ENCODE results near the gene CDHR4. TPM values are rescaled to one million over a fixed set of nuclear protein-coding genes. Genes with fewer than 3 reads are reported as not detected.

The CDHR4 gene
- polyA plus RNA-seq, 3 donors from 2014 or later: not detected

DNA sequence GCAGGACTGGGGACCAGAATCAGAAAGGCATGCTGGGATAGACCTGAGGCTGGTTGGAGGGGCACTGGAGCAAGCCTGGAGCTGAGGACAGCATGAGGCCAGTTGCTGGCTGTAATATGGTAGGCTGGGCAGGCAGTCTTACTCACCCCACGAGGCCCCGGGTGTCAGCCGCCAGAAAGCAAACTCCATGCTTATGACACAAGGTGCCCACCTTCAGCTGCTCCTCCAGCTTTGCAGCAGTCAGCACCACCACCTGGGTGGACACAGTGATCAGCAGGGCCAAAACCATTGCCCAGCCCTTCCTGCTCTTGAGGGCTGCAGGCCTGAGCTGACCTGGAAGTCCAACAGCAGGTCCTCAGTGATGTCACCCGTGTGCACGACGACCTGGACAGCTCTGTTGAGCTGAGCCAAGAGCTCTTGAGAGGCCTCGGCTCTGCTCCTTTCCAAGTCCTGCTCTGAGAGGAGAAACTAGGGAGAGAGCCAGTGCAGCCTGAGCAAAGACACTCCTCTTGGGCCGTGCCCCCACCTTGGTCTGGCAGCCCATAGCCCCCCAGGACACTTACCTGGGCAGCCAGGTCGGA is 13.3 kb upstream of the CDHR4 start:
- Mint-ChIP-seq H3K9me3 (no peaks in the 10 kb centered on the region), H3K27me3 (ENCODE audit: low read depth in 3 of 3) (peaks cover 0 to 1% (median 0%) of the 10 kb centered on the region in 3 donors), H3K4me1 (peaks cover 31 to 32% of the 10 kb centered on the region in 2 donors), H3K4me3 (peak overlapping the region; percentile 96 to 99 (median 98)), H3K27ac (peak overlapping the region; percentile 94 to 98 (median 96)), H3K36me3 (peaks cover 0 to 28% (median 0%) of the 10 kb centered on the region in 3 donors)
- DNase-seq: no peak

DNA sequence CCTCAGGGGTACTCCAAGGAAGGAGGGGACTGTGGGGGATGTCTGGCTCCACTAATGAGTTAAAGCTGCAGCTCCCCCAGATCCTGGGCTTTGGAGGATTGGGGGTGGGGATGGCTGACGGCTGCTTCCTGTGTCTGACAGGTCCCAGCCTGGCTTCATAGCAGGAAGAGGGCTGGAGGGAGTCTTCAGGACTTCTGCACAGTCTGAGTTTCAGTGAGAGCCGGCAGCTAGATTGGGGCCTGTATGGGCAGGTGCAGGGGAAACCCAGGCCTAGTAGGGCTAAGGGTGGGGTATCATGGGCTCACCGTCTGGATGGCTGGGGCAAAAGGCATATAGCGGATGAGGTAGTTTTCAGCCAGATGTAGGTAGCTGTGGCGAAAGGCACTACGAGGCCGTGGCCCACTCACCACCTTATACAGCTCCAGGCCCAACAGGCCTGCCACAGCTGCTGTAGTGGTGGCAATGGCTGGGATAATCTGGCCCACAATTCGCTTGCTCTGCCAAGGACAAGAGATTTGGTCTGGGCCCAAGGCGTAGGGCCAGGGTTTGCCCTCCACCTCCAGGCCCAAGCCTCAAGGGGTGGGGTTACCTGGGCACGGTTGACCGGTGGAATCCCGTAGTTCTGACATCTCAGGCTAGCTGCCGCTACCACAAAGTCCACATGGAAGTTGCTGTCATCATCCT is 7.9 kb upstream of the CDHR4 start:
- Mint-ChIP-seq H3K4me1 (peaks cover 22 to 29% of the 10 kb centered on the region in 2 donors), H3K4me3 (no peak overlapping the region), H3K27me3 (ENCODE audit: low read depth in 3 of 3) (peaks cover 3 to 4% (median 3%) of the 10 kb centered on the region in 3 donors), H3K9me3 (no peaks in the 10 kb centered on the region), H3K36me3 (peaks cover 0 to 26% (median 0%) of the 10 kb centered on the region in 3 donors), H3K27ac (peak overlapping the region in 1 of 6 donors; percentile 8)
- DNase-seq: no peak

DNA sequence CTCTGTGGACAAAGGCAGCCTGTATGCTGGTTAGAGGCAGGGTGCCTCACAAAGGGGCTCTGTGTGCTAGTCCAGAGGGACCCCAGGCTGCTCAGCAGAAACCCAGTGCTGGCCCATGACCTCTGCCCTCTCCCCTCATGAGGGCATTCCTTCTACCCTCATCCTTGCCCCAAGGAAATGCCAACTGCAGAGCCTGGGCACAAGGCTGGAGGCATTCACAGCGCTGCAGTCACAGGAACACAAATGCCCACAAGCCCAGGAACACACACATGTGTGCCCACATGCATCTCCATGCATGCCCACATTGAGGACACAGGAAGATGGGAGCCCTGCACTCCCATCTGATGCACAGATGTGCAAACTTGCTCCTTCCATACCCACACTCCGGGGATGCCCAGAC is 7.2 kb upstream of the CDHR4 start:
- H3K4me1 Mint-ChIP-seq: peaks cover 20 to 26% of the 10 kb centered on the region in 2 donors

DNA sequence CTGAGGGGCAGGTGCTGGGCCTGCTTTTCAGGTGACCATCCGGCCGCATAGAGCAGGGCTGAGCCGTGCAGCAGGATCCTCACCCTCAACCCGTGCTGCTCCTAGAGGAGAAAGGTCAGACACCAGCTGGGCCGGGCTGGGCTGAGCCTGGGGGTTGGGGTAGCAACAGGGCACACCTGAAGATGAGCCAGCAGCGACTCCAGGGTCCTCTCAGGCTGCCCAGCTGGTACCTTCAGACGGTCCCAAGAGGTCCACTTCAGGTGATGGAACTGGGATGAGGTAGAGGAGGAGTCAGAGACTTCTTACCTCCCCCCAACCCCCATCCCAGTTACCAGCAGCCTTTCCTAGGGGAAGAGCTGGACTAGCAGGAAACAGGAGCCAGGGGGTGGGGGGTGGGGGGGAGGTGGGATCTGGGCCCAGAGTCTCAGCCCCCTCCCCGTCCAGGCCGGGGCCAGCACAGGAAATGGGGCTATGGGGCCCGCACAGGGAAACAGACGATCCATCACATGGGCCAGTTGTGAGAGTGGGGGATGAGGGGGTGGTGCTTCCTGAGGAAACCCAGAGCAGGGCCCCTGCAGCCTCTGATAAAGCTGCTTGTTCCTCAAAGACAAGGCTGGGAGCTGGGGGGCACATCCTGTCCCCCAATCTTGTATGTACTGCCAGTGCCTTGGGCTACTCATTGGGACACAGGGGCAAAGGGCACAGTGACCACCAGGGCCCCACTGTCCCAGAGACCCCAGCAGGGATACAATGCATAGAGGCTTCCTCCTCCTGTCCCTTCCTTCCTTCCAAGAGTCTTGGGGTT is 6.4 kb upstream of the CDHR4 start:
- peaks cover 0 to 20% (median 0%) of the 10 kb centered on the region in 3 donors for H3K36me3 Mint-ChIP-seq
- peaks cover 0 to 2% (median 0%) of the 10 kb centered on the region in 6 donors for H3K9me3 Mint-ChIP-seq
- no peak overlapping the region for H3K27ac Mint-ChIP-seq
- H3K27me3 Mint-ChIP-seq (ENCODE audit: low read depth in 3 of 3): peaks cover 5 to 9% (median 9%) of the 10 kb centered on the region in 3 donors
- no peak overlapping the region for H3K4me3 Mint-ChIP-seq
- DNase-seq: no peak
- H3K4me1 Mint-ChIP-seq: peaks cover 20 to 21% of the 10 kb centered on the region in 2 donors

More for the DNA sequence above, 7.2 kb upstream of the CDHR4 start:
- DNase-seq: no peak
- H3K27me3 Mint-ChIP-seq (ENCODE audit: low read depth in 3 of 3): peaks cover 3 to 7% (median 5%) of the 10 kb centered on the region in 3 donors
- no peak overlapping the region for H3K4me3 Mint-ChIP-seq
- peaks cover 0 to 2% (median 0%) of the 10 kb centered on the region in 6 donors for H3K9me3 Mint-ChIP-seq
- no peak overlapping the region for H3K27ac Mint-ChIP-seq
- H3K36me3 Mint-ChIP-seq: peaks cover 0 to 26% (median 0%) of the 10 kb centered on the region in 3 donors

DNA sequence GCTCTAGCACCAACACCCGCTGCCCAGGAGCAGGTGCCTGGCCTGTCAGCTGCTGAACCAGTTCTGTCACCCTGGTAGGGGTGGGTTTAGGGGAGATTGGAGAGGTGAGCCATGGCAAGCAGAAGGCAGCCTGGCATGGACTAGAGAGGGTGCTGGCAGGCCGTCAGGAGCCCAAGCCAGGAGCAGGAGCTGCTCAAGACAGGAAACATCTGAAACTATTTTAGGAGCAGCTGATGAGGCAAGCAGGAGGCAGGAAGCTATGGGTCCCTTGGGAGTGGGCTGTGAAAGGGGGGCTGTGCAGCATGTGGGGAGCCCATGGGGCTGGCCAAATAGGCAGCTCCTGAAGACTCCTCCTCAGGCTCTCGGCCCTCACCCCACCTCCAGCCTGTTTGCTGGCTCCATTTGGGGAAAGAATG is 5.7 kb upstream of the CDHR4 start:
- peaks cover 20 to 21% of the 10 kb centered on the region in 2 donors for H3K4me1 Mint-ChIP-seq
- H3K36me3 Mint-ChIP-seq: peaks cover 0 to 16% (median 0%) of the 10 kb centered on the region in 3 donors
- no peak for DNase-seq
- H3K27me3 Mint-ChIP-seq (ENCODE audit: low read depth in 3 of 3): peaks cover 6 to 10% (median 9%) of the 10 kb centered on the region in 3 donors
- H3K27ac Mint-ChIP-seq: peak overlapping the region in 4 of 6 donors; percentile 11 to 73 (median 40)
- peak overlapping the region in 1 of 5 donors; percentile 51 for H3K4me3 Mint-ChIP-seq
- peaks cover 0 to 2% (median 0%) of the 10 kb centered on the region in 6 donors for H3K9me3 Mint-ChIP-seq

DNA sequence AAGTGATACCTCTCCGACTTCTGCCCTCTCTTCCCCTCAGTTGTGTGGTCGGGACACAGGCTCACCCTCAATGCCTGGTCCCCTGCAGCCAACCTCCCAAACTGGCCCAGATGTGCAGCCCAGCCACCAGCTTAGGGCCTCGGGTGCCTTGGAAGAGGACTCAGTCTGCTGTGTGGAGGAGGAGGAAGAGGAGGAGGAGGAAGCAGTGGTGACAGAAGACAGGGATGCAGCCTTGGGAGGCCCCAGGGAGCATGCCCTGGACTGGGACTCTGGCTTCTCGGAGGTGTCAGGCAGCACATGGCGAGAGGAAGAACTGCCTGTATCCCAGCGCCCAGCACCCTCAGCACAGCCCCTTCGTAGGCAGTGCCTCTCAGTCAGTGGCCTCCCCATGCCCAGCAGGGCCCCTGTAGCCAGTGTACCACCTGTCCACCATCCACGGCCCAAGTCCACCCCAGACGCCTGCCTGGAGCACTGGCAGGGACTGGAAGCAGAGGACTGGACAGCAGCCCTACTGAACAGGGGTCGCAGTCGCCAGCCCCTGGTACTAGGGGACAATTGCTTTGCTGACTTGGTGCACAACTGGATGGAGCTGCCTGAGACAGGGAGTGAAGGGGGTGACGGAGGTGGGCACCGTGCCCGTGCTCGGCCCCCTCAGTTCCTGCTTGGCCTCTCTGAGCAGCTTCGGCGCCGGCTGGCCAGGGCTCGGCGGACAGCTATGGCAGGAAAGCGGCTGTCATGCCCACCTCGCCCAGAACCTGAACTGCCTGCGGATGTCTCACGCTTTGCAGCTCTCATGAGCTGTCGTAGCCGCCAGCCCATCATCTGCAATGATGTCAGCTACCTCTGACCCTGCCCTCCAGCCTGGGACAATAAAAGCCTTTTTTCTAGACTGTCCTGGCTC is 4.7 kb upstream of the CDHR4 start:
- no peak for DNase-seq
- Mint-ChIP-seq H3K27me3 (ENCODE audit: low read depth in 3 of 3) (peaks cover 6 to 10% (median 9%) of the 10 kb centered on the region in 3 donors), H3K4me3 (peak overlapping the region; percentile 70 to 93 (median 90)), H3K4me1 (peaks cover 20 to 21% of the 10 kb centered on the region in 2 donors), H3K27ac (peak overlapping the region in 3 of 6 donors; percentile 17 to 67 (median 41)), H3K9me3 (peaks cover 0 to 2% (median 0%) of the 10 kb centered on the region in 6 donors), H3K36me3 (peaks cover 0 to 9% (median 0%) of the 10 kb centered on the region in 3 donors)

DNA sequence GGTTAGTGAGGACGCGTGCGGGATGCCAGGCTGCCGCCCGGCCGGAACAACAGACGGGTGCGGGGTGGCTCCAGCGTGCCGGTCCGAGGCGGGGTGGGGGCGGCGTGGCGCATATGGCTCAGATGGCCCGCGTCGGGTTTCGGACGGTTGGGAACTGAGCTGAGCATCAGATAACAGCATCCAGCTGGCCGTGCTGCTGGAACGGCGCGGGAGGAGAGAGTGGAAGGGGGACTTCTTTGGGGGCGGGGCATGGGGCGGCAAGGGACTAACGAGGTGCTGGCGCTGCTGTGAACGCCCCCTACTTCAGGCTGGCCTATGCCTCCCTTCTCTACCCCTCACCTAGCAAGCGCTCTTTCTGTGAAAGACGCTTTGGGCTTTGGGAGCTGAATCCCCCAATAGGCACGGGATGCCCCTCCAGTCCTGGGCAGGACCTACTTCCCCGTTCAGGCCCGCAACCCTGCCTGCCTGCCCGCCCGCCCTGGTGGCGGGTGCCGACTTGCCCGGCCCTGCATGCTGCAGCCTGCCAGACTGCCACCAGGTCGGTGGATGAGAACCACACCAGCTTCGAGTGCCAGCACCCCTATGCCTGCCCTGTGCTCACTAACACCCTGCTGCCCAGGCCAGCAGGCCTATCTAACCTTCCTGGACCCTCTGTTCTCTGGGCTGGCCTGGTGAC is 3.9 kb upstream of the CDHR4 start:
- H3K27ac Mint-ChIP-seq: peak overlapping the region in 2 of 6 donors; percentile 64 to 67
- H3K27me3 Mint-ChIP-seq (ENCODE audit: low read depth in 3 of 3): peaks cover 6 to 10% (median 9%) of the 10 kb centered on the region in 3 donors
- peak; percentile 31 to 39 (median 35) for DNase-seq
- H3K4me1 Mint-ChIP-seq: peaks cover 20 to 21% of the 10 kb centered on the region in 2 donors
- peaks cover 0 to 2% (median 0%) of the 10 kb centered on the region in 6 donors for H3K9me3 Mint-ChIP-seq
- H3K36me3 Mint-ChIP-seq: peaks cover 0 to 2% (median 0%) of the 10 kb centered on the region in 3 donors
- H3K4me3 Mint-ChIP-seq: peak overlapping the region; percentile 70 to 93 (median 90)

DNA sequence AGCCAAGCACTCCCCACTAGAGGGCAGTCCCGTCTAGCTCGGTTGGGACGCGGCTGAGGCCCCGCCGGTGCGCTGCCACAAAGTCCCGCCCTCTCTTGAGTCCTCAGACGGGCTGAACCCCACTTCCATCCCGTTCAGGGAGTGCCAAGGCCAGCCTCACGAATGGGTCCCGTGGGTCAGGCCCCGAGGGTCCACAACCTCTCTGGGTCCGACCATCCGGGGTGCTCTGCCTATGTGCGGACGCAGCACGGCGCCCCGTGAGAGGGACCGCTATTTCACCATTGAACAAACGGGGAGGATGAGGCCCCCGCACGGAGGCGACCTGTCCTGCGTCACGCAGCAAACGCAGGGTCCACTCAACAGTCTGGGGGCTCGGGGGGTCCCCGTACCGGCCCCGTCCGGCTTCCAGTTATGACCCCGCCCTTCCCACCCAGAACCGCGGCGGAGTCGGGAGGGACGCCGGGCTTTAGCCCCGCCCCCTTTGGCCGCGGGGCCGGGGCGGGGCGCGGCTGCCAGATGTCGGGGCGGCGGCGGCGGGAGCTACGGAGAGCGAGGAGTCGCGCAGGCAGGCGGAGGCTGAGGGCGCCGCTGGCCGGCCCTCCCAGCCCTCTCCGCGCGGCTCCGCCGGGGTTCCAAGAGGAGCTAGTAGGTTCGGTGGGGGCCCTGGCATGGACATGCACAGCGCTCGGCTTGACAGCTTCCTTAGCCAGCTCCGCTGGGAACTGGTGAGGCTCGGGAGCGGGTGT is 3.2 kb upstream of the CDHR4 start, which contains the start of gene INKA1:
TSS of gene INKA1 (plus strand) at position 543 of the 746 bp plus-strand sequence. CDS start at position 675, 132 bp downstream.
- Mint-ChIP-seq H3K36me3 (no peaks in the 10 kb centered on the region), H3K4me3 (peak within 1 kb of the TSS; percentile 87 to 93 (median 92)), H3K27ac (peak within 1 kb of the TSS; percentile 68 to 92 (median 88)), H3K27me3 (ENCODE audit: low read depth in 3 of 3) (peaks cover 6 to 10% (median 9%) of the 10 kb centered on the region in 3 donors), H3K9me3 (peaks cover 0 to 2% (median 0%) of the 10 kb centered on the region in 6 donors), H3K4me1 (peaks cover 20 to 21% of the 10 kb centered on the region in 2 donors)
- DNase-seq: peak; percentile 84 to 88 (median 86)

DNA sequence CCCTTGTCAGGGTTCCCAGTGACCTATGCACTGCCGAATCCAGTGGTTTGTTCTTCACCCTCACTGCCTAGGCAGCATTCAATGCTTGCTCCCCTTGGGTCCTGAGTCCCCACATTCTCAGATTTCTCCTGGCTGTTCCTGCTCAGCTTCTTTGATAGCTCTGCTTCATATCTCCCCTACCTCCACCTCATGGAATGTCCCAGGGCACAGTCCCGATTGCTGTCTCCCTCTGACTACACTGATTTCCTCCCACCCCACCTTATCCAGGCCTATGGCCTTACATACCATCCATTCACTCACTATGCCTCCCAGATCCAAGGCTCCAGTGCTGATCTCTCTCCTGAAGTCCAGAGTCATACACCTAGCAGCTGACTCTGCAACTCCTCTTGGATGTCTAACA is 1.5 kb upstream of the CDHR4 start:
- peak overlapping the region in 1 of 6 donors; percentile 26 for H3K27ac Mint-ChIP-seq
- H3K4me3 Mint-ChIP-seq: peak overlapping the region in 2 of 5 donors; percentile 1 to 39
- H3K9me3 Mint-ChIP-seq: peaks cover 0 to 2% (median 0%) of the 10 kb centered on the region in 6 donors
- H3K4me1 Mint-ChIP-seq: peaks cover 19 to 20% of the 10 kb centered on the region in 2 donors
- H3K27me3 Mint-ChIP-seq (ENCODE audit: low read depth in 3 of 3): peaks cover 6 to 10% (median 9%) of the 10 kb centered on the region in 3 donors
- DNase-seq: no peak
- H3K36me3 Mint-ChIP-seq: no peaks in the 10 kb centered on the region

DNA sequence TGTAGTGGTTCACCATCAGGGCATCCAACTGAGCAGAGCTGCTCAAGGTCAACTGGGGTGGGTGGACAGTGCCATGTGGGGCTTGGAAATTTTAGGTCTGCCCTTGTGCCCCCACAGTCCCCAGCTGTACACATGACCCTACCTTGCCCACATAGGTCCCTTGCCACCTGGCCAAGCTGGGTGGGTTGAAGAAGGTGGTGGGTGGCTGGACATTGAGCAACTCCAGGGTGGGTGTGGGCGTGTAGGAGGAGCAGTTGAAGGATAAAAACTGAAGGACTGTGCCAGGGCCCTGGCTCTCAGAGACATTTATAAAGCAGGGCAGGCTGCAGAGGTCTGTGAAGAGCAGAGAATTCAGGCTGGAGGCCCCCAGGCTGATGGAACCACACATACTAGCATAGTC is 568 bp downstream of the CDHR4 start:
- DNase-seq: no peak
- H3K4me3 Mint-ChIP-seq: no peak overlapping the region
- H3K4me1 Mint-ChIP-seq: peaks cover 10 to 11% of the 10 kb centered on the region in 2 donors
- no peaks in the 10 kb centered on the region for H3K36me3 Mint-ChIP-seq
- no peak overlapping the region for H3K27ac Mint-ChIP-seq
- H3K27me3 Mint-ChIP-seq (ENCODE audit: low read depth in 3 of 3): peaks cover 6 to 14% (median 9%) of the 10 kb centered on the region in 3 donors
- peaks cover 0 to 2% (median 0%) of the 10 kb centered on the region in 6 donors for H3K9me3 Mint-ChIP-seq

DNA sequence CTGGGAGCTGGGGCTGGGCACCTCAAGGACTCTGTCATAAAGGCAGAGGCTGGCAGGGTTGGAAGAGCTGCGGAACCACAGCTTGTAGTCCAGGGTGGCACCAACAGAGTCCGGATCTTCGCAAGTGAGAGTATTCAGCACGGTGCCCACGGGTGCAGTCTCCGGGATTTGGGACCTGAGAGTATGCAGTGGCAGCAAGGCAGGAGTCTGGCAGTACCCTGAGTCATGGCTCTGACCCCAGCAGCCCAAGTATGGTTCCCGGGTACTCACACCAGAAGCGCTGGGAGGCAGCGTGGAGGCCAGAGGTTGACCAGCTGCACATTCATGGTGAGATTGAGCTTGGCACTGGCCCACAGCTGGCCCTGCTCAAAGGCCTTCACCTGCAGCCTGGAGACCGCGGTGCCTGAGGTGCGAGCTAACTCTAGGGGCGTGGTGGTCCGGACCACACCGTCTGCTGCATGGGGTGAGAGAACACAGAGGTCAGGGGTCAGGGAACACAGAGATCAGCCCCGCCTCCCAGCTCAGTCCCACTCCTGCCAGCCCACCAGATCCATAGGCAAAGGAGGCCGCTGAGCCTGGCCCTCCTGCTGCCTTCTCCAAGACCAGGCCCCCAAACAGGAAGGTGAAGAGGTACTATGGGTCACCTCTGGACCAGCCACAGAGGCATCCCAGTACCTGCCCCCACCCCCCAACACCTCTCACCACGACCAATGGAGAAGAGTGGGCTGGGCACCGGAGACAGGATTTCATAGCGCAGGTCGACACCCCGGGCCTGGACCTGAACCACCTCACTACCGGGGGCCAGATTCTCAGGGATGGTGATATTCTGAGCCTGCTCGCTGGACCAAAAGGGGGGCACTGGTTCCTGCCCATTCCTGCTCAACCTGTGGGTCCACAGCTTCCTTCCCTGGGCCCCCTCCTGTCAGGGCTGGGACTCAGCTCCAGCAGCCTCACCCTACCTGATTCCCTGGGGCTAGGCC is 4.5 kb downstream of the CDHR4 start:
- Mint-ChIP-seq H3K4me3 (no peak overlapping the region), H3K4me1 (no peaks in the 10 kb centered on the region)

More for the DNA sequence above, 4.5 kb downstream of the CDHR4 start:
- no peak overlapping the region for H3K27ac Mint-ChIP-seq
- no peaks in the 10 kb centered on the region for H3K9me3 Mint-ChIP-seq
- DNase-seq: no peak
- peaks cover 0 to 3% (median 1%) of the 10 kb centered on the region in 3 donors for H3K27me3 Mint-ChIP-seq (ENCODE audit: low read depth in 3 of 3)
- H3K36me3 Mint-ChIP-seq: no peaks in the 10 kb centered on the region

All from immature natural killer cell (primary cell).